Stomach (tissue), 9 donors: ENCODE results near the gene CMIP. TPM values are rescaled to one million over a fixed set of nuclear protein-coding genes. Genes with fewer than 3 reads are reported as not detected.
"Not testable (repeated sequence)": the region's sequence is repeated elsewhere in the genome, so short reads cannot be mapped to it uniquely, and the experiment has no call there.

Experiments
- DNase-seq, 2 donors: peaks; one replicate each; pipeline versions ENCODE4 v3.0.0 to v3.0.0-alpha.2; 2013 to 2019
- H3K27ac ChIP-seq, 5 donors: fragments of 200-600 bp in 4 of 5; sonication (generic) in 4 of 5; one replicate each; pipeline ENCODE4 v1.5.1; 2013 to 2019; ENCODE audit warnings: mild to moderate bottlenecking in 1 of 5, moderate library complexity in 1 of 5
- H3K27me3 ChIP-seq, 3 donors: fragments of 200-600 bp; sonication (generic); one replicate each; pipeline ENCODE4 v1.5.1; 2017 to 2019; ENCODE audit warnings: mixed run types in 1 of 3
- H3K36me3 ChIP-seq, 4 donors: fragments of 200-600 bp; sonication (generic); 1 replicate in 3 of 4; 2 replicates in 1 of 4; pipeline ENCODE4 v1.5.1; 2016 to 2019
- H3K4me1 ChIP-seq, 4 donors: fragments of 200-600 bp; sonication (generic); one replicate each; pipeline ENCODE4 v1.5.1; 2016 to 2019
- H3K4me3 ChIP-seq, 4 donors: fragments of 200-600 bp; sonication (generic) in 3 of 4; one replicate each; pipeline ENCODE4 v1.5.1; 2016 to 2019; ENCODE audit warnings: mild to moderate bottlenecking in 1 of 4
- H3K9me3 ChIP-seq, 4 donors: fragments of 200-600 bp; sonication (generic); one replicate each; pipeline ENCODE4 v1.5.1; 2016 to 2019
- CTCF ChIP-seq, 7 experiments: fragments of 450-650 bp in 4 of 7; fragments of 200-600 bp in 3 of 7; sonication (generic) in 3 of 7; IDR thresholded peaks; one replicate each; pipeline ENCODE4 v1.5.1; 2016 to 2019; ENCODE audit warnings: antibody characterized with exemption in 7 of 7, control low read depth in 2 of 7, mild to moderate bottlenecking in 1 of 7
- EP300 ChIP-seq: sonication (generic); formaldehyde crosslinking; IDR thresholded peaks from one replicate; pipeline ENCODE4 v1.6.1; 2017; ENCODE audit warnings: antibody characterized with exemption
- POLR2A ChIP-seq, 4 donors: fragments of 450-650 bp; IDR thresholded peaks; one replicate each; pipeline ENCODE4 v1.6.1; 2016; ENCODE audit warnings: antibody characterized with exemption in 4 of 4, control low read depth in 2 of 4, mild to moderate bottlenecking in 1 of 4, moderate library complexity in 1 of 4
- POLR2AphosphoS5 ChIP-seq, 3 donors: sonication (generic); formaldehyde crosslinking; IDR thresholded peaks; one replicate each; pipeline ENCODE4 v1.6.1; 2016; ENCODE audit warnings: antibody characterized with exemption in 3 of 3
- WGBS, 5 donors: extraction: QIAGEN DNeasy Blood & Tissue Kit in 3 of 5; methylation state at CpG; one replicate each; pipeline versions ENCODE4 v1.1.5 to v1.1.7; 2013 to 2018; 5-methylcytosine and 5-hydroxymethylcytosine counted together
- intact Hi-C: fragments of 100-400 bp; cut with DNase I; formaldehyde crosslinking; loops from one replicate; pipeline ENCODE4 v1.15.1; 2023; ENCODE audit warnings: low total_unique reads
- polyA plus RNA-seq, 3 donors: library from polyadenylated mRNA; stranded (reverse); fragments of 200-250 nt; gene quantifications; one replicate each; pipeline ENCODE4 v1.2.3, GENCODE V29; 2013
- total RNA-seq, 5 donors: library from RNA; depleted of rRNA; stranded (reverse); fragments of >200 nt; gene quantifications; one replicate each; pipeline versions ENCODE4 v1.1.0 to v1.2.3, GENCODE V29; 2014 to 2016
- donor health status: healthy with polysubstance abuse.
- donor health status: Bipolar disorder and iron deficiency.
- donor health status: healthy.

Gene CMIP
- total and polyA plus RNA-seq, 8 donors: 11.1 to 71.0 (median 31.2) TPM

- intact Hi-C loops: no loop called here
- Histone ChIP-seq H3K36me3 (peaks cover 0 to 5% (median 2%) of the 10 kb centered on the region in 4 donors), H3K4me3 (no peak overlapping the region), H3K9me3 (no peaks in the 10 kb centered on the region), H3K27me3 (no peaks in the 10 kb centered on the region), H3K4me1 (peaks cover 11 to 56% (median 23%) of the 10 kb centered on the region in 4 donors), H3K27ac (peak overlapping the region in 3 of 5 donors; percentile 31 to 52 (median 33))
- TF ChIP-seq EP300 (no peak), POLR2AphosphoS5 (IDR thresholded peaks at IDR 0.05) (no peak), POLR2A (IDR thresholded peaks at IDR 0.05) (no peak), CTCF (IDR thresholded peaks at IDR 0.05) (no peak)
- 67 to 75% (median 73%) methylated on average over 19 of the region's 19 CpGs for WGBS, 5 donors
- peak; percentile 44 to 80 for DNase-seq
Measured at GRCh38 chr16:81521141-81521626, 76.6 kb downstream of the CMIP start.

GRCh38 chr16:81522108-81522701 lies 77.6 kb downstream of the CMIP start:
- Histone ChIP-seq H3K9me3 (no peaks in the 10 kb centered on the region), H3K27ac (peak overlapping the region in 4 of 5 donors; percentile 31 to 52 (median 37)), H3K36me3 (peaks cover 0 to 4% (median 0%) of the 10 kb centered on the region in 4 donors), H3K4me1 (peaks cover 22 to 66% (median 32%) of the 10 kb centered on the region in 4 donors), H3K4me3 (no peak overlapping the region), H3K27me3 (no peaks in the 10 kb centered on the region)
- no peak for TF ChIP-seq POLR2A (IDR thresholded peaks at IDR 0.05)
- no peak for TF ChIP-seq CTCF (IDR thresholded peaks at IDR 0.05)
- TF ChIP-seq POLR2AphosphoS5 (IDR thresholded peaks at IDR 0.05): no peak
- TF ChIP-seq EP300: no peak
- intact Hi-C loops: no loop called here
- no peak for DNase-seq
- 76 to 86% (median 78%) methylated on average over 8 of the region's 8 CpGs for WGBS, 5 donors

- intact Hi-C loops, H3K9me3 ChIP-seq, H3K27me3 ChIP-seq, H3K36me3 ChIP-seq, H3K4me3 ChIP-seq, DNase-seq: not testable (repeated sequence)
- Histone ChIP-seq H3K4me1 (peaks cover 26 to 71% (median 35%) of the 10 kb centered on the region in 4 donors), H3K27ac (peak overlapping the region in 4 of 5 donors; percentile 15 to 52 (median 28))
- WGBS, 5 donors: 88 to 97% (median 96%) methylated on average over 7 of the region's 7 CpGs
Measured at GRCh38 chr16:81522851-81523250, 78.2 kb downstream of the CMIP start.

- WGBS, 5 donors: 71 to 78% (median 74%) methylated on average over 19 to 20 of the region's 20 CpGs
- peak in 1 of 2 donors; percentile 62 for DNase-seq
- peaks cover 26 to 72% (median 35%) of the 10 kb centered on the region in 4 donors for H3K4me1 ChIP-seq
- no peaks in the 10 kb centered on the region for H3K36me3 ChIP-seq
- intact Hi-C loops: no loop called here
- H3K4me3 ChIP-seq: no peak overlapping the region
- H3K27ac ChIP-seq: peak overlapping the region in 4 of 5 donors; percentile 15 to 52 (median 36)
- H3K27me3 ChIP-seq: no peaks in the 10 kb centered on the region
- TF ChIP-seq POLR2AphosphoS5 (IDR thresholded peaks at IDR 0.05) (peak in 1 of 3 donors; percentile 8), CTCF (IDR thresholded peaks at IDR 0.05) (no peak), POLR2A (IDR thresholded peaks at IDR 0.05) (no peak)
- H3K9me3 ChIP-seq: no peaks in the 10 kb centered on the region
Measured at GRCh38 chr16:81523387-81524115, 78.9 kb downstream of the CMIP start.
